Small intestine (tissue), 16 donors: ENCODE data around the gene SDE2. TPM values are rescaled to one million over a fixed set of nuclear protein-coding genes. Genes with fewer than 3 reads are reported as not detected.

Experiments
- DNase-seq, 2 donors: peaks; one replicate each; pipeline versions ENCODE4 v3.0.0 to v3.0.0-alpha.2; 2013
- FAIRE-seq: peaks from 2 replicates; lab custom pipeline; 2012; peaks lifted over from hg19 to GRCh38; lab: Jason Lieb, UNC
- H3K27ac ChIP-seq, 3 donors: one replicate each; pipeline ENCODE4 v1.5.1; 2013; ENCODE audit warnings: low read length in 2 of 3, mild to moderate bottlenecking in 2 of 3, control low read depth in 1 of 3, inconsistent platforms in 1 of 3, low read depth in 1 of 3, moderate library complexity in 1 of 3
- H3K27me3 ChIP-seq, 3 donors: one replicate each; pipeline ENCODE4 v1.6.1; 2013; ENCODE audit warnings: low read length in 3 of 3, inconsistent platforms in 1 of 3; ENCODE audit not compliant: control insufficient read depth in 3 of 3, insufficient read depth in 3 of 3
- H3K36me3 ChIP-seq, 3 donors: one replicate each; pipeline ENCODE4 v1.6.1; 2013; ENCODE audit warnings: low read length in 3 of 3, inconsistent platforms in 1 of 3, low read depth in 1 of 3, mild to moderate bottlenecking in 1 of 3, moderate library complexity in 1 of 3; ENCODE audit not compliant: control insufficient read depth in 3 of 3, insufficient read depth in 2 of 3
- H3K4me1 ChIP-seq, 3 donors: one replicate each; pipeline ENCODE4 v1.6.1; 2013; ENCODE audit warnings: low read length in 2 of 3, inconsistent platforms in 1 of 3, low read depth in 1 of 3, mild to moderate bottlenecking in 1 of 3, moderate library complexity in 1 of 3; ENCODE audit not compliant: control insufficient read depth in 3 of 3, insufficient read depth in 2 of 3
- H3K4me3 ChIP-seq, 3 donors: one replicate each; pipeline ENCODE4 v1.5.1; 2013; ENCODE audit warnings: low read length in 3 of 3, control low read depth in 1 of 3, inconsistent platforms in 1 of 3, low read depth in 1 of 3, mild to moderate bottlenecking in 1 of 3, moderate library complexity in 1 of 3
- H3K9me3 ChIP-seq, 2 donors: one replicate each; pipeline ENCODE4 v1.6.1; 2013; ENCODE audit warnings: low read depth in 1 of 2, low read length in 1 of 2; ENCODE audit not compliant: control insufficient read depth in 2 of 2, insufficient read depth in 1 of 2
- WGBS, 3 donors: extraction: QIAGEN DNeasy Blood & Tissue Kit; methylation state at CpG; one replicate each; pipeline ENCODE4 v1.1.7; 2013; 5-methylcytosine and 5-hydroxymethylcytosine counted together
- long read RNA-seq, 10 donors: transcript quantifications; one replicate each; lab custom pipeline, GENCODE V29; 2026
- polyA plus RNA-seq, 4 donors: library from polyadenylated mRNA; stranded (reverse) in 3 of 4; unstranded in 1 of 4; fragments of 200-250 nt in 3 of 4; fragments of 120-200 nt in 1 of 4; gene quantifications; one replicate each; pipeline versions ENCODE4 v1.2.1 to v1.2.3, GENCODE V29; 2013
- donor health status: healthy with polysubstance abuse.
- donor health status: control.
- donor health status: control.
- donor health status: Bipolar disorder and iron deficiency.
- donor health status: healthy.

SDE2 gene
- polyA plus RNA-seq = 10 to 100 TPM in 2 of 4 donors, 1 to 10 TPM in 2; 7.8 to 16.8 (median 9.7) TPM
- long read RNA-seq, donor 1 = 0 reads
- long read RNA-seq, donor 2, partial matches to known transcripts = 0 of 1 reads
- long read RNA-seq, donor 2, other reads (novel, unspliced or antisense) = 0 of 1 reads
- long read RNA-seq, donor 3, transcript SDE2-201 (7 exons, 3,975 nt) = major isoform, 6 of 6 reads
- long read RNA-seq, donor 3, partial matches to known transcripts = 0 of 6 reads
- long read RNA-seq, donor 3, other reads (novel, unspliced or antisense) = 0 of 6 reads
- long read RNA-seq, donor 4 = 0 reads
- long read RNA-seq, donor 5 = 0 reads
- long read RNA-seq, donor 6, partial matches to known transcripts = 0 of 3 reads
- long read RNA-seq, donor 6, other reads (novel, unspliced or antisense) = 0 of 3 reads
- long read RNA-seq, donor 7 = 0 reads
- long read RNA-seq, donor 8, partial matches to known transcripts = 0 of 1 reads
- long read RNA-seq, donor 8, other reads (novel, unspliced or antisense) = 0 of 1 reads
- long read RNA-seq, donor 9, partial matches to known transcripts = 6 of 7 reads
- long read RNA-seq, donor 9, other reads (novel, unspliced or antisense) = 0 of 7 reads
- long read RNA-seq, donor 10, partial matches to known transcripts = 0 of 3 reads
- long read RNA-seq, donor 10, other reads (novel, unspliced or antisense) = 0 of 3 reads

GRCh38 chr1:225999227-225999911 lies at the start of gene SDE2:
Gene SDE2, minus strand, starts transcription at chr1:225999343. Its CDS starts 31 bp downstream, at chr1:225999312.
- H3K4me3 ChIP-seq = peak within 1 kb of the TSS; percentile 75 to 90 (median 75)
- no peaks in the 10 kb centered on the region for H3K27me3 ChIP-seq
- DNase-seq = peak; percentile 99 to 100
- 1 to 2% (median 1%) methylated on average over 41 to 53 of the region's 53 CpGs for WGBS, 3 donors
- no peak for FAIRE-seq
- H3K36me3 ChIP-seq = peaks cover 0 to 12% (median 4%) of the 10 kb centered on the region in 3 donors
- no peaks in the 10 kb centered on the region for H3K9me3 ChIP-seq
- H3K27ac ChIP-seq = peak within 1 kb of the TSS; percentile 83 to 100 (median 98)
- H3K4me1 ChIP-seq = peaks cover 0 to 9% (median 2%) of the 10 kb centered on the region in 3 donors

GRCh38 chr1:226048886-226049285 lies 49.7 kb upstream of the SDE2 start:
- Histone ChIP-seq H3K27ac (no peak overlapping the region), H3K9me3 (peaks cover 0 to 4% of the 10 kb centered on the region in 2 donors), H3K4me1 (peaks cover 0 to 11% (median 0%) of the 10 kb centered on the region in 3 donors), H3K4me3 (no peak overlapping the region), H3K27me3 (no peaks in the 10 kb centered on the region), H3K36me3 (peaks cover 0 to 2% (median 0%) of the 10 kb centered on the region in 3 donors)
- FAIRE-seq (no peak), DNase-seq (no peak)
- 79 to 100% (median 80%) methylated on average over 1 of the region's 1 CpG for WGBS, 3 donors

GRCh38 chr1:226047495-226047894 lies 48.4 kb upstream of the SDE2 start:
- Histone ChIP-seq H3K9me3 (peaks cover 0 to 4% of the 10 kb centered on the region in 2 donors), H3K36me3 (peaks cover 0 to 2% (median 0%) of the 10 kb centered on the region in 3 donors), H3K27me3 (no peaks in the 10 kb centered on the region), H3K4me3 (no peak overlapping the region), H3K4me1 (peaks cover 0 to 11% (median 0%) of the 10 kb centered on the region in 3 donors), H3K27ac (no peak overlapping the region)
- DNase-seq (no peak), FAIRE-seq (no peak)
- WGBS, 3 donors = 7 to 45% (median 24%) methylated on average over 1 of the region's 1 CpG

- DNase-seq = peak; percentile 90 to 99
- peak overlapping the region in 2 of 3 donors; percentile 61 to 71 for H3K27ac ChIP-seq
Measured at GRCh38 chr1:226046240-226046639, 47.1 kb upstream of the SDE2 start.

GRCh38 chr1:226044514-226045101 lies 45.5 kb upstream of the SDE2 start:
- no peaks in the 10 kb centered on the region for H3K27me3 ChIP-seq
- DNase-seq = no peak
- 70 to 86% (median 83%) methylated on average over 4 of the region's 4 CpGs for WGBS, 3 donors
- peaks cover 0 to 2% (median 0%) of the 10 kb centered on the region in 3 donors for H3K36me3 ChIP-seq
- peaks cover 0 to 11% (median 0%) of the 10 kb centered on the region in 3 donors for H3K4me1 ChIP-seq
- no peak for FAIRE-seq
- H3K9me3 ChIP-seq = peaks cover 0 to 4% of the 10 kb centered on the region in 2 donors
- no peak overlapping the region for H3K4me3 ChIP-seq
- H3K27ac ChIP-seq = no peak overlapping the region

More at GRCh38 chr1:226046240-226046639, 47.1 kb upstream of the SDE2 start:
- H3K36me3 ChIP-seq = peaks cover 0 to 2% (median 0%) of the 10 kb centered on the region in 3 donors
- H3K9me3 ChIP-seq = peaks cover 0 to 4% of the 10 kb centered on the region in 2 donors
- no peak overlapping the region for H3K4me3 ChIP-seq
- no peaks in the 10 kb centered on the region for H3K27me3 ChIP-seq
- 15 to 67% (median 46%) methylated on average over 6 of the region's 6 CpGs for WGBS, 3 donors
- H3K4me1 ChIP-seq = peaks cover 0 to 11% (median 0%) of the 10 kb centered on the region in 3 donors
- FAIRE-seq = no peak

- Histone ChIP-seq H3K36me3 (peaks cover 0 to 2% (median 0%) of the 10 kb centered on the region in 3 donors), H3K27ac (no peak overlapping the region), H3K27me3 (no peaks in the 10 kb centered on the region), H3K4me3 (no peak overlapping the region), H3K9me3 (peaks cover 0 to 4% of the 10 kb centered on the region in 2 donors), H3K4me1 (peaks cover 0 to 3% (median 0%) of the 10 kb centered on the region in 3 donors)
- 38 to 48% (median 39%) methylated on average over 1 of the region's 1 CpG for WGBS, 3 donors
- FAIRE-seq (no peak), DNase-seq (no peak)
Measured at GRCh38 chr1:226041419-226041818, 42.3 kb upstream of the SDE2 start.

- H3K27me3 ChIP-seq = no peaks in the 10 kb centered on the region
- no peak overlapping the region for H3K4me3 ChIP-seq
- H3K4me1 ChIP-seq = peaks cover 0 to 6% (median 0%) of the 10 kb centered on the region in 3 donors
- WGBS, 3 donors = 27 to 65% (median 33%) methylated on average over 1 of the region's 1 CpG
- no peak for FAIRE-seq
- DNase-seq = no peak
- H3K36me3 ChIP-seq = no peaks in the 10 kb centered on the region
- H3K9me3 ChIP-seq = no peaks in the 10 kb centered on the region
- no peak overlapping the region for H3K27ac ChIP-seq
Measured at GRCh38 chr1:226038661-226039060, 39.5 kb upstream of the SDE2 start.
